HCT116 (cell line): ENCODE measurements around the gene COL4A1. TPM values are rescaled to one million over a fixed set of nuclear protein-coding genes. Genes with fewer than 3 reads are reported as not detected.

Experiments used
- ATAC-seq: fragments of 200-7000 bp; cut with Tn5 transposase; 2 replicates; pipeline ENCODE4 v1.9.1; 2020; ENCODE audit warnings: mild to moderate bottlenecking, moderate library complexity
- BruUV-seq: library from RNA; stranded (reverse); fragments of 400-500 nt; replicated peaks from 2 replicates; lab custom pipeline; 2021; lab: Mats Ljungman, UMichigan
- CTCF ChIA-PET: fragments of 300-600 bp; sonication (Branson Sonifier 250); formaldehyde crosslinking; loops from one replicate; lab custom pipeline; 2021; ENCODE audit warnings: antibody characterized with exemption; lab: Charles Lee
- POLR2A ChIA-PET: fragments of 300-600, 350-600 bp; sonication (Branson Sonifier 250); formaldehyde crosslinking; loops from one replicate; lab custom pipeline; 2021; ENCODE audit warnings: antibody characterized with exemption; lab: Charles Lee
- RAD21 ChIA-PET, 2 experiments: fragments of 300-600 bp; sonication (Branson Sonifier 250); formaldehyde crosslinking; loops; one replicate each; lab custom pipeline; 2023; ENCODE audit warnings: low total read pairs in 2 of 2; ENCODE audit not compliant: uncharacterized antibody in 2 of 2, unreplicated experiment in 2 of 2, low non-redundant PET in 1 of 2; lab: Charles Lee
- DNase-seq: peaks from one replicate; pipeline ENCODE4 v3.0.0-alpha.2; 2010; ENCODE audit warnings: low read depth, low spot score
- H2AFZ ChIP-seq: fragments of 200-600 bp; shearing (Covaris generic), sonication (generic); 2 replicates; pipeline ENCODE4 v1.6.1; 2017; ENCODE audit warnings: low read depth, mixed run types, mixed read lengths, antibody characterized with exemption, low read length; ENCODE audit not compliant: poor library complexity, severe bottlenecking
- H3K27ac ChIP-seq: 2 replicates; pipeline ENCODE4 v1.5.1; 2012; ENCODE audit warnings: low read depth, low read length
- H3K27me3 ChIP-seq: fragments of 200-600 bp; sonication (generic); 2 replicates; pipeline ENCODE4 v1.6.1; 2016; ENCODE audit warnings: mixed run types, low read length, mixed read lengths; ENCODE audit not compliant: insufficient read depth
- H3K36me3 ChIP-seq, 2 experiments: fragments of 200-500 bp in 1 of 2; fragments of 200-600 bp in 1 of 2; sonication (Bioruptor generic) in 1 of 2; sonication (generic) in 1 of 2; 2 replicates each; pipeline versions ENCODE4 v1.5.1 to v1.6.1; 2014 to 2016; ENCODE audit warnings: low read length in 2 of 2, inconsistent platforms in 1 of 2, mixed read lengths in 1 of 2, mixed run types in 1 of 2; ENCODE audit not compliant: insufficient read depth in 2 of 2, control insufficient read depth in 1 of 2
- H3K4me1 ChIP-seq, 2 experiments: fragments of 200-600 bp in 1 of 2; sonication (generic) in 1 of 2; 2 replicates each; pipeline versions ENCODE4 v1.5.1 to v1.6.1; 2012 to 2017; ENCODE audit warnings: low read length in 2 of 2, inconsistent platforms in 1 of 2, mild to moderate bottlenecking in 1 of 2, mixed read lengths in 1 of 2, mixed run types in 1 of 2, moderate library complexity in 1 of 2; ENCODE audit not compliant: insufficient read depth in 2 of 2, control insufficient read depth in 1 of 2
- H3K4me2 ChIP-seq: fragments of 200-600 bp; sonication (generic); 2 replicates; pipeline ENCODE4 v1.6.1; 2017; ENCODE audit warnings: mixed run types, low read length, mixed read lengths
- H3K4me3 ChIP-seq, 2 experiments: fragments of 200-600 bp in 1 of 2; sonication (generic) in 1 of 2; replicated peaks in 1 of 2; 2 replicates each; pipeline ENCODE4 v1.5.1; 2011 to 2016; ENCODE audit warnings: low read length in 2 of 2, control low read depth in 1 of 2, low read depth in 1 of 2, mild to moderate bottlenecking in 1 of 2, mixed read lengths in 1 of 2, mixed run types in 1 of 2
- H3K79me2 ChIP-seq: fragments of 200-600 bp; sonication (generic); 2 replicates; pipeline ENCODE4 v1.6.1; 2017; ENCODE audit warnings: mild to moderate bottlenecking, mixed run types, low read length, moderate library complexity, mixed read lengths; ENCODE audit not compliant: insufficient read depth
- H3K9ac ChIP-seq: fragments of 200-600 bp; sonication (generic); 2 replicates; pipeline ENCODE4 v1.6.1; 2016; ENCODE audit warnings: low read length, mixed read lengths
- H3K9me2 ChIP-seq: fragments of 200-600 bp; sonication (generic), shearing (Covaris generic); 2 replicates; pipeline ENCODE4 v1.6.1; 2017; ENCODE audit warnings: mixed run types, mild to moderate bottlenecking, moderate library complexity; ENCODE audit not compliant: insufficient read depth
- H3K9me3 ChIP-seq, 2 experiments: fragments of 200-500 bp in 1 of 2; fragments of 200-600 bp in 1 of 2; sonication (Bioruptor generic) in 1 of 2; sonication (generic) in 1 of 2; 2 replicates each; pipeline ENCODE4 v1.6.1; 2014 to 2017; ENCODE audit warnings: low read length in 2 of 2, mixed read lengths in 2 of 2, inconsistent platforms in 1 of 2, low read depth in 1 of 2, mild to moderate bottlenecking in 1 of 2, mixed run types in 1 of 2, moderate library complexity in 1 of 2; ENCODE audit not compliant: control insufficient read depth in 1 of 2, insufficient read depth in 1 of 2
- H4K20me1 ChIP-seq: fragments of 200-600 bp; sonication (generic), shearing (Covaris generic); 2 replicates; pipeline ENCODE4 v1.6.1; 2017; ENCODE audit warnings: mixed run types, mild to moderate bottlenecking, moderate library complexity; ENCODE audit not compliant: insufficient read depth
- CBX3 ChIP-seq: IDR thresholded peaks from 2 replicates; pipeline ENCODE4 v1.6.1; 2012; ENCODE audit warnings: low read depth
- CEBPB ChIP-seq: IDR thresholded peaks from 2 replicates; pipeline ENCODE4 v1.6.1; 2012; ENCODE audit warnings: low read depth
- ELF1 ChIP-seq: IDR thresholded peaks from 2 replicates; pipeline ENCODE4 v1.6.1; 2012; ENCODE audit warnings: low read depth, borderline replicate concordance
- EZH2phosphoT487 ChIP-seq: fragments of 200-600 bp; IDR thresholded peaks from 2 replicates; pipeline ENCODE4 v1.6.1; 2018; ENCODE audit warnings: antibody characterized with exemption, borderline replicate concordance
- FOSL1 ChIP-seq: IDR thresholded peaks from 2 replicates; pipeline ENCODE4 v1.6.1; 2012; ENCODE audit warnings: low read depth
- RAD21 ChIP-seq: IDR thresholded peaks from 2 replicates; pipeline ENCODE4 v1.6.1; 2012; ENCODE audit warnings: low read depth, mild to moderate bottlenecking
- SP1 ChIP-seq: IDR thresholded peaks from 2 replicates; pipeline ENCODE4 v1.6.1; 2012; ENCODE audit warnings: low read depth
- TCF7L2 ChIP-seq: IDR thresholded peaks from 2 replicates; pipeline ENCODE4 v1.7.0; 2011; ENCODE audit warnings: borderline replicate concordance, inconsistent platforms; ENCODE audit not compliant: insufficient read depth, insufficient read length; ENCODE audit errors: extremely low read depth
- YY1 ChIP-seq: IDR thresholded peaks from 2 replicates; pipeline ENCODE4 v1.6.1; 2011; ENCODE audit warnings: low read length, low read depth, moderate library complexity, mild to moderate bottlenecking; ENCODE audit not compliant: insufficient replicate concordance; ENCODE audit errors: extremely low read depth
- ZNF274 ChIP-seq: fragments of 200-500 bp; sonication (Bioruptor generic); IDR thresholded peaks from 2 replicates; pipeline ENCODE4 v1.6.1; 2014; ENCODE audit warnings: mild to moderate bottlenecking, low read depth, low read length, inconsistent platforms
- intact Hi-C: fragments of 100-400 bp; cut with micrococcal nuclease; formaldehyde crosslinking; loops from 2 replicates; pipeline ENCODE4 v1.10.0; 2022
- total RNA-seq: library from RNA; stranded (reverse); gene quantifications from one replicate; pipeline ENCODE4 v1.2.1, GENCODE V29; 2021; ENCODE audit not compliant: unreplicated experiment
- TF ChIP-seq, protein P1 (sequence below), 3 experiments: fragments of 200-600 bp in 1 of 3; sonication (generic) in 1 of 3; IDR thresholded peaks in 2 of 3; conservative IDR thresholded peaks in 1 of 3; 2 replicates each; pipeline ENCODE4 v1.5.1; 2012 to 2017; ENCODE audit warnings: low read depth in 2 of 3, low read length in 2 of 3, antibody characterized with exemption in 1 of 3, borderline replicate concordance in 1 of 3, control low read depth in 1 of 3, mild to moderate bottlenecking in 1 of 3, mixed read lengths in 1 of 3, mixed run types in 1 of 3, moderate library complexity in 1 of 3; ENCODE audit not compliant: insufficient read depth in 1 of 3
- TF ChIP-seq, protein P2 (sequence below): IDR thresholded peaks from 2 replicates; pipeline ENCODE4 v1.6.1; 2012; ENCODE audit warnings: low read depth

COL4A1 gene
- total RNA-seq, 1 experiment from 2014 or later, result 0.57 TPM

DNA sequence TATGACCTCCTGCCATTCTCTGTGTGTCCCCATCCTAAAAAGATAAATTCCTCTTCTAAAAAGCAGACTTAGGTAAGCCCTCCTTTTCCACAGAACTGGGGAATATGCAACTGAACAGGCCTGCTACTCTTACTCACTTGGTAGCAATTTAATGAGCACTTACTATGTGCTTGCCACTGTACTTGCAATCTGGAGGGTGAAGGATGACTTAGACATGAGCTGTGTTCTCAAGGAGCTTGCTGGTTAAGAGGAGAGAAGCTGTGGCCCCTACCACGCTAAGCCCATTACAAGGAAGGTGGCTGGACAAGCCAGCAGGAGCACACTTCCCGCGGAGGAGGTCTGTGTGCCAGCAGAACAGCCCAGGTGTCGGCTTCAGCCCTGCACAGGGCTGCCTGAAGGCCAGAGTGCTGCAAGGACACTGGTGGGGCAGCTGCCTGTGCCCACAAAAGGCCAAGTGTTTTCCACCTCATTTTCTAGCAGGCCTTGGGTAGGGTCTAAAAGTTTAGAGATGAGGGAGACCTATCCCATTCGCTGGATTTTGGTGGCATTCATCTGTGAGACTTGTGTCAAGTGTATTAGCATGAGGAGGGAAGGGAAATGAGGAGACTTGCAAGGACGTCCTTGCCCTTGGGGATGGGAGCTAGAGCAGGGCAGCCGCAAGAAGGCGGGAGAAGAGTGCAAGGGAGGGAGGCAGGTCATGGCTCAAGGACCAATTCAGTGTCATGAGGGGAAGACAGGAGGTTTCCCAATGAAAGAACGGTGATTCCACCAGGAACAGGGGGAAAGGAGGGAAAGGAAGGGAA, 52.0 kb downstream of the COL4A1 start:
- no peak overlapping the region for H3K9ac ChIP-seq
- intact Hi-C loops, result no loop called here
- RAD21 ChIA-PET, result no interaction called here

DNA sequence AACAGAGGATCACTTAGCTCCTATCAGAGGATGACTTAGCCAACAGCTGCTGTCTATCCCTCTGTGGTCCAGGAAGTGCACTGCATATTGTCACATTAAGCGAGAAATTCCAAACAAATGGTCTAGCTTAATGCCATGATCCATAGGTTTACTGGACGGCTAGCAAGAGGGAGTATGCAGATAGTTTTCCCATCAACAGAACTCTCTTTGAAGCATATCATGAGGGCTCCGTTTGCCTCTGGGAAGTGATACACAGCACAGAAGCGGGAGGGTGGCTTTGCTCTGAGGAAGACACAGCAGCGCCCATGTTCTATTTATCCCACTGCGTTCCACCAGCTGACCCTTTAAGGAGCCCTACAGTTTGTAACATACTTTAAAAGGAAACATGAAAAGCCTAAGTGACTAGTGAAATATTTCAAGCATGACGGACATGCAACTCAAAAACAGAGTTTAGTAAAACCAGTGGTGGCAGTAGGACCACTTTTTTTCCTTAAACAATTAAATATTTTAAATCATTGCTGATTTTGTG, 52.7 kb downstream of the COL4A1 start:
- no peak for DNase-seq
- peaks cover 0 to 7% of the 10 kb centered on the region in 2 experiments; a peak in 2 of 4 replicates for H3K4me1 ChIP-seq
- POLR2A ChIA-PET, result no interaction called here
- H3K36me3 ChIP-seq, result no peaks in the 10 kb centered on the region
- no peaks in the 10 kb centered on the region for H3K9me2 ChIP-seq
- H3K27ac ChIP-seq, result no peak overlapping the region
- intact Hi-C loops, result no loop called here
- no peak for ATAC-seq
- RAD21 ChIA-PET, result no interaction called here
- H3K4me3 ChIP-seq, result no peak overlapping the region
- H3K27me3 ChIP-seq, result no peaks in the 10 kb centered on the region
- H3K9ac ChIP-seq, result no peak overlapping the region
- H2AFZ ChIP-seq, result no peak overlapping the region
- no peaks in the 10 kb centered on the region for H3K9me3 ChIP-seq
- H4K20me1 ChIP-seq, result no peaks in the 10 kb centered on the region
- BruUV-seq, result no TSS peak
- H3K79me2 ChIP-seq, result no peaks in the 10 kb centered on the region
- CTCF ChIA-PET, result no interaction called here
- H3K4me2 ChIP-seq, result no peak overlapping the region
- TF ChIP-seq EZH2phosphoT487, result no peak
- no peak for TF ChIP-seq SP1
- TF ChIP-seq, protein P1, sequence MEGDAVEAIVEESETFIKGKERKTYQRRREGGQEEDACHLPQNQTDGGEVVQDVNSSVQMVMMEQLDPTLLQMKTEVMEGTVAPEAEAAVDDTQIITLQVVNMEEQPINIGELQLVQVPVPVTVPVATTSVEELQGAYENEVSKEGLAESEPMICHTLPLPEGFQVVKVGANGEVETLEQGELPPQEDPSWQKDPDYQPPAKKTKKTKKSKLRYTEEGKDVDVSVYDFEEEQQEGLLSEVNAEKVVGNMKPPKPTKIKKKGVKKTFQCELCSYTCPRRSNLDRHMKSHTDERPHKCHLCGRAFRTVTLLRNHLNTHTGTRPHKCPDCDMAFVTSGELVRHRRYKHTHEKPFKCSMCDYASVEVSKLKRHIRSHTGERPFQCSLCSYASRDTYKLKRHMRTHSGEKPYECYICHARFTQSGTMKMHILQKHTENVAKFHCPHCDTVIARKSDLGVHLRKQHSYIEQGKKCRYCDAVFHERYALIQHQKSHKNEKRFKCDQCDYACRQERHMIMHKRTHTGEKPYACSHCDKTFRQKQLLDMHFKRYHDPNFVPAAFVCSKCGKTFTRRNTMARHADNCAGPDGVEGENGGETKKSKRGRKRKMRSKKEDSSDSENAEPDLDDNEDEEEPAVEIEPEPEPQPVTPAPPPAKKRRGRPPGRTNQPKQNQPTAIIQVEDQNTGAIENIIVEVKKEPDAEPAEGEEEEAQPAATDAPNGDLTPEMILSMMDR (IDR thresholded peaks at IDR 0.05 in 2 of 3, conservative IDR thresholded peaks at IDR 0.05 in 1 of 3; ENCODE audit: borderline replicate concordance in 1 of 3, insufficient read depth in 1 of 3, low read depth in 2 of 3, low read length in 2 of 3), result no peak
- TF ChIP-seq ZNF274, result no peak
- TF ChIP-seq, protein P2, sequence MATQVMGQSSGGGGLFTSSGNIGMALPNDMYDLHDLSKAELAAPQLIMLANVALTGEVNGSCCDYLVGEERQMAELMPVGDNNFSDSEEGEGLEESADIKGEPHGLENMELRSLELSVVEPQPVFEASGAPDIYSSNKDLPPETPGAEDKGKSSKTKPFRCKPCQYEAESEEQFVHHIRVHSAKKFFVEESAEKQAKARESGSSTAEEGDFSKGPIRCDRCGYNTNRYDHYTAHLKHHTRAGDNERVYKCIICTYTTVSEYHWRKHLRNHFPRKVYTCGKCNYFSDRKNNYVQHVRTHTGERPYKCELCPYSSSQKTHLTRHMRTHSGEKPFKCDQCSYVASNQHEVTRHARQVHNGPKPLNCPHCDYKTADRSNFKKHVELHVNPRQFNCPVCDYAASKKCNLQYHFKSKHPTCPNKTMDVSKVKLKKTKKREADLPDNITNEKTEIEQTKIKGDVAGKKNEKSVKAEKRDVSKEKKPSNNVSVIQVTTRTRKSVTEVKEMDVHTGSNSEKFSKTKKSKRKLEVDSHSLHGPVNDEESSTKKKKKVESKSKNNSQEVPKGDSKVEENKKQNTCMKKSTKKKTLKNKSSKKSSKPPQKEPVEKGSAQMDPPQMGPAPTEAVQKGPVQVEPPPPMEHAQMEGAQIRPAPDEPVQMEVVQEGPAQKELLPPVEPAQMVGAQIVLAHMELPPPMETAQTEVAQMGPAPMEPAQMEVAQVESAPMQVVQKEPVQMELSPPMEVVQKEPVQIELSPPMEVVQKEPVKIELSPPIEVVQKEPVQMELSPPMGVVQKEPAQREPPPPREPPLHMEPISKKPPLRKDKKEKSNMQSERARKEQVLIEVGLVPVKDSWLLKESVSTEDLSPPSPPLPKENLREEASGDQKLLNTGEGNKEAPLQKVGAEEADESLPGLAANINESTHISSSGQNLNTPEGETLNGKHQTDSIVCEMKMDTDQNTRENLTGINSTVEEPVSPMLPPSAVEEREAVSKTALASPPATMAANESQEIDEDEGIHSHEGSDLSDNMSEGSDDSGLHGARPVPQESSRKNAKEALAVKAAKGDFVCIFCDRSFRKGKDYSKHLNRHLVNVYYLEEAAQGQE, result no peak
- no peak for TF ChIP-seq FOSL1
- no peak for TF ChIP-seq TCF7L2
- no peak for TF ChIP-seq ELF1
- TF ChIP-seq CBX3, result no peak
- TF ChIP-seq YY1, result no peak

More for the DNA sequence above, 52.0 kb downstream of the COL4A1 start:
- no peaks in the 10 kb centered on the region for H3K36me3 ChIP-seq
- no peak for DNase-seq
- no peaks in the 10 kb centered on the region for H3K9me3 ChIP-seq
- POLR2A ChIA-PET, result no interaction called here
- ATAC-seq, result no peak
- no peak overlapping the region for H3K27ac ChIP-seq
- no peaks in the 10 kb centered on the region for H3K27me3 ChIP-seq
- no TSS peak for BruUV-seq
- no peak overlapping the region for H2AFZ ChIP-seq
- CTCF ChIA-PET, result no interaction called here
- H4K20me1 ChIP-seq, result no peaks in the 10 kb centered on the region
- TF ChIP-seq CEBPB (no peak), RAD21 (no peak), EZH2phosphoT487 (no peak), TCF7L2 (no peak), CBX3 (no peak), FOSL1 (no peak), SP1 (no peak), ZNF274 (no peak)
- H3K9me2 ChIP-seq, result no peaks in the 10 kb centered on the region
- no peaks in the 10 kb centered on the region for H3K79me2 ChIP-seq
- H3K4me3 ChIP-seq, result no peak overlapping the region
- peaks cover 0 to 7% of the 10 kb centered on the region in 2 experiments; a peak in 2 of 4 replicates for H3K4me1 ChIP-seq
- no peak overlapping the region for H3K4me2 ChIP-seq
